Measurements from ENCODE around the gene VPS13D.
"Not testable (repeated sequence)": the region's sequence is repeated elsewhere in the genome, so short reads cannot be mapped to it uniquely, and the experiment has no call there.

Gene VPS13D

DNA sequence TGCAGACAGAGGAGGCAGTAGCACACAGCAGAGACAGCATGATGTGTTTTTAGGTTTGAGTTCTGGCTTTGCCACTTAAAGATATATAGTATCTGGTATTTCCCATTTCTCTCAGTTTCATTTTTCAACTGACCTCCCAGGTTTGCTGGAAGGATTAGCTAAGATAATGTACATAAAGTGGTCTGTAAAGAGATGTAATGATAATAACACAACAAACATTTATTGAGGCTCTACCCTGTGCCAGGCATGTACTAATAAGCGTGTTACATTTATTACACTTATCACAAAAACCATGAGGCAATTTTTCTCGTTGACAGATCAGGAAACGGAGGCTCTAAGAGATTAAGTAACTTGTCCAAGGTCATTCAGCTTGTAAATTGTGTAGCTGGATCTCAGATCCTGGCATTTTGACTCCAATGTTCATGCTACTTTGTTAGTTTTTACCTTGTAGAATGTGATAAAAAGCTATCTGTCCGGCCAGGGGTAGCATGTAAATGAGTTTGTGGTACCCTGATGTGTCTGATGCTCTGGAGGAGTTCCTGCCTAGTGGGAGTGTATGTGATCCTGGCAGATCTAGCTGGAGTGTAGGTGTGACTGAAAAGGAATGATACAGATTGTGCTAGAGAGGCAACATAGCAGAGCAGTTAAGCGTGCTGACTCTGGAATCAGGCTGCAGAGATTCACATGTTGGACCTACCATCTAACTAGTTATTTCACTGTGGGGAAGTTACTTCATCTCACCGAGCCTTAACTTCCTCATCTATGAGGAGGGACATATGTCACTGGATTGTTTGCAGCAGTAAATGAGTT, 146.6 kb downstream of the VPS13D start:
- no peak for DNase-seq

- DNase-seq: no peak
Observed at GRCh38 chr1:12380326-12381249, 150.8 kb downstream of the VPS13D start.

- DNase-seq: no peak
Observed at GRCh38 chr1:12383001-12383400, 153.2 kb downstream of the VPS13D start.

GRCh38 chr1:12383786-12384185, 154.0 kb downstream of the VPS13D start:
- no peak for DNase-seq

DNA sequence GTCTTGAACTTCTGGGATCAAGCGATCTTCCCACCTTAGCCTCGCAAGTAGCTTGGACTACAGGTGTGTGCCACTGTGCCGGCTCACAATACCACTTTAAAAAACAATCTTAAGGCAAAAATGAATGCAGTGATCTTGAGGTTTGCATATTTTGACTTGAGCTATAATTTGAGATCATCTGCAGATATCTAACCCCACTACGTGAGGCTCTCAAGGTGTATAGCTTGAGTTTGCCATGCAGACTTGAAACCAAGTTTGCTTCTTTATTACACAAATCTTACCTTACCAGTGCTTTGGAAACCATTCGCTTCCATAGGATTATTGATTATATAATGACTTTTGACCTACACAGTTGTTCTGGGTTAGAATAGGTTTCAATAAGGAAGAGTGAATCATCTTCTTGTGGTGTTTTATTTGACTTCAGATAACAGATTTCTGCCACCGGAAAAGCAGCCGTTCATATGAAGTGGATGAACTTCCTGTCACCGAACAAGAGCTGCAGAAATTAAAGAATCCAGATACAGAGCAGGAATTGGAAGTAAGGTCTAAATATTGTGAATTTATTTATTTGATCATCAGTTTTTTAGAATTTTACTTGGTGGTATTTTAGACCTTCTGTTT, 155.1 kb downstream of the VPS13D start:
- no peak for DNase-seq

GRCh38 chr1:12386130-12386529, 156.3 kb downstream of the VPS13D start:
- no peak for DNase-seq

GRCh38 chr1:12387641-12388040, 157.8 kb downstream of the VPS13D start:
- DNase-seq: no peak

DNA sequence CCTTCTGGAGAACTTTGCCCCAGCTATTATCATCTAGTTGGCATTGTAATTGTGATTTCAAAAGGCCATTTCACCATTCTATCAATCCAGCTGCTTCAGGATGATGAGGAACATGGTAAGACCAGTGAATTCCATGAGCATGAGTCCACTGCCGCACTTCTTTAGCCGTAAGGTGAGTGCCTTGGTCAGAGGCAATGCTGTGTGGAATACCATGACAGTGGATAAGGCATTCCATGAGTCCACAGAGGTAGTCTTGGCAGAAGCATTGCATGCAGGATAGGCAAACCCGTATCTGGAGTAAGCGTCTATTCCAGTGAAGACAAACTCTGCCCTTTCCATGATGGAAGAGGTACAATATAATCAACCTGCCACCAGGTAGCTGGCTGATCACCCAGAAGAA, 160.5 kb downstream of the VPS13D start:
- not testable (repeated sequence) for DNase-seq

- no peak for DNase-seq
Observed at GRCh38 chr1:12397462-12398450, 167.9 kb downstream of the VPS13D start.

DNA sequence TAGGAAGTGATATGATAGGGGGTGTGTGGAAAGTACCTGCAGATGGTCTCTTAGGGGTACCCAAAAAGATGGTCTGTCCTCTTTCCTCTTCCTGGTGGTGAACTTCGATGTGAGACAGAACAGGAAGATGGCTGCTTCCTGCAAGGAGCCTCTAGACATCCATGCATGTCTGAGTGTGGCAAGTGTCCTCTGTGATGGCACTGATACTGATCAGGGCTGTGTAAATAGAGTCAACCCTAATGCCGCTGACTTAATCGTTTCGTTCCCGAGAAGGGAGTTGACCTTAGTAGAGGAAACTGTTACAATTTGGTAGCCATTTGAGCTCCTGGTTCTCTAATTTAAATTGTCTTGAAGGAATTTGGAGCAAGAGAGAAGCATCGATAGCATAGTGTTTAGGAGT, 168.6 kb downstream of the VPS13D start:
- DNase-seq: no peak

GRCh38 chr1:12400027-12400693, 170.3 kb downstream of the VPS13D start:
- no peak for DNase-seq

GRCh38 chr1:12402159-12402673, 172.4 kb downstream of the VPS13D start:
- no peak for DNase-seq

DNA sequence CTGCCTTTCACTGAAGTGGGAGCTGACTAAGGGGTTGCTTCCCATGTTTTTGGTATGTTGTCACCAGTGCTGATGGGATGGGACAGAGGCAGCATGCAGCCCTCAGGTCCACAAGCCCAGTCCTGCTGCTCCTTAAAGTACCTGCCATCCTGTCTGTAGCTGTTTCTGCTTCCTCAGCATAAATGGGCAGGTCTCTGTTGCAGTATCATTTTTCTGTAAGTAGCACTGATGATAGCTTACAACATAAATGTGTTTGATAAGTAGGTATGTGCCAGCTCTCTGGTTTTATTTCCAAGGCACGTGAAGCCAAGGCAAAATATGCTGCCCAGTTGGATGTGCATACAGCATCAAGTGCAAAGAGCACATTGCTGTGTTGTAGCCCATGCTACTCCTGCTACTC, 173.0 kb downstream of the VPS13D start:
- DNase-seq: no peak

DNA sequence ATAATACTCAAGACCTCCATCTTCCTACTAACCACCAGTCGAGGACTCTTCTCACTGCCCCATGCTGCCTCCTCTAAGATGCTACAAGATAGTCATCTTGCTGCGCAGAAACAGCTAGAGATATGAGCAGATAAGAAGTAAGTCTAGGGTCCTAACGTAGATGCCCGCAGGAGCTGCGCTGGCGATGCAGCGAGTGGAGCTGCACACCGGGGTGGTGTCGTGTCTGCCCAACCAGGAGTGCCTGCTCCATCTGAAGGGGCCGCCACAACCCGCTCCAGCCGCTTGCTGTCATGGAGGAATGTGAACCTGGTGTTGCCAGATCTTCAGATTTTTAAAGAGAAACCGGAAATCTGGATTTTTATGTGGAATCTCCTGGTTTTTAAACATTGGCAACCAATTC, 175.1 kb downstream of the VPS13D start:
- DNase-seq: no peak

DNA sequence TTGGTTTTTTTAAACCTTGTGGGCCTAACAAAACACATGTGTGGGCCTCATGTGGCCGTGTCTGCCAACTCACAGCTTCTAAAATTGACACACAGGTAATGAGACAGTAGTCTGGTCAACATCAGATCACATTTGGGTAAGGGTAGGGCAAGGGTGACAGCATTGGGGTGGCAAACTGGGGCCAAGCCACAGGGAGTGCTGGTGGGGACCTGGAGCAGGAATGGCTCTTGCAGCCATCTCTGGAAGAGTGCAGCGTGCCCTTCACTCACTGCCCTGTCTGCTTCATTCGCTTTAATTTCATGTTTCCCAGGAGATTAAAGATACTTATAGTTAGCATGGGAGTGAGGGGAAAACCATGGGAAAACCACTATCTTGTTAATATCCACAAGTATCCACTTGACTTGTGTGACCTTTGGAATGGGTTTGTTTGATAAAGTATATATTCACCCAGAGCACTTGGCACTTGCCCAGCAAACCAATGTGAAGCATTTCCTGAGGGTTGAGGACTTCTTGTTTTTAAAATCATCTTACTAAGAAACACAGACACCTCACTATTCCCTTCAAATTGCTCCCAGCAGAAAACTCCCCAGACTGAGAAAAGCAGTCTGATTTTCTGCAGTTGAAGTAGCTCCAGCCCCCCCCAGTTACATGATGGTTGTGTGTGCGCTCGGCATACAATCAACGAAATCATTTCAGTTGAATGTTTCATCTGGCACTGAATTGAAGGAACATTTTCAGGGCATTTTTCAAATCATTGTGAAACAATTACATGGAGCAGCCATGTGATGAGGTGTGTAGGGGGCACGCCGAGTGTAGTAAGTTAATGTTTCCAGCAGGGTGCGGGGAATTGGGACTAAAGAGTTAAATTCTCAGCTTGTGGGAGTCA, 175.7 kb downstream of the VPS13D start:
- DNase-seq: no peak

DNA sequence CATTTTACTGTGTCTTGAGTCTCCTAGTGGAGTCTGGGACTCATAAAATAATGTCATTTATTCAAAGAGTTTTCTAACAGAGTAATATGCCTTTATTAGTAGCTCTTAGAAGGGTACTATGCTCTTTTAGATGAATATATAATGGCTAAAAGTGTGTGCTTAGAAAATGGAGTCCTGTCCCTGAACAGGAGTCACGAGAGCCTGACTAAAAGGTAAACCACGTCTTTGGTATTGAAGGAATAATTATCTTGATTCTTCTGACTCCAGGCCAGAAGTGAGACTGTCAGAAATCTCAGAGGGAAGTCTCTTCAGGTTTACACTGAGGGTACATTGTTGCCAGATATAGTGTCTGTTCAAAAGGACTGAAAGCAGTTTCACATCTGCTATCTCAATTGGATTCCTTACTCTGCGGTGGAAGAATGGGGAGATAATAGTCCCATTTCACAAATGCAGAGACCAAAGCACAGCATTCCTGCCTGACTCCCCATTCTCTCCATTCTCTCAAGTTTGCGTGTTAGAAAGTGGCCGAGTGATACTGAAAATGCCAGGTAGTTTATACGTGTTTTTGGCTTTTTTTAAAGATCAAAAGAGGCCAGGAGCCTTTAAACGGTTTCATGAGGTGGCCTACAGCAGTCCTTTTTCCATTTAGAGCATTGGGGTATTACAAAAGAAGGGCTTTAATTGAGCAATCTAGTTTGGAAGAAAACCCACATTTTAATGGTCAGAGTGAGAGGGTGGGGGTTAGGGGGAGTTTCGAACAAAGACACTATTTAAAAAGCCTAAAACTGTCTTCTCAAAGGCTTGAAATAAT, 176.6 kb downstream of the VPS13D start:
- DNase-seq: no peak

DNA sequence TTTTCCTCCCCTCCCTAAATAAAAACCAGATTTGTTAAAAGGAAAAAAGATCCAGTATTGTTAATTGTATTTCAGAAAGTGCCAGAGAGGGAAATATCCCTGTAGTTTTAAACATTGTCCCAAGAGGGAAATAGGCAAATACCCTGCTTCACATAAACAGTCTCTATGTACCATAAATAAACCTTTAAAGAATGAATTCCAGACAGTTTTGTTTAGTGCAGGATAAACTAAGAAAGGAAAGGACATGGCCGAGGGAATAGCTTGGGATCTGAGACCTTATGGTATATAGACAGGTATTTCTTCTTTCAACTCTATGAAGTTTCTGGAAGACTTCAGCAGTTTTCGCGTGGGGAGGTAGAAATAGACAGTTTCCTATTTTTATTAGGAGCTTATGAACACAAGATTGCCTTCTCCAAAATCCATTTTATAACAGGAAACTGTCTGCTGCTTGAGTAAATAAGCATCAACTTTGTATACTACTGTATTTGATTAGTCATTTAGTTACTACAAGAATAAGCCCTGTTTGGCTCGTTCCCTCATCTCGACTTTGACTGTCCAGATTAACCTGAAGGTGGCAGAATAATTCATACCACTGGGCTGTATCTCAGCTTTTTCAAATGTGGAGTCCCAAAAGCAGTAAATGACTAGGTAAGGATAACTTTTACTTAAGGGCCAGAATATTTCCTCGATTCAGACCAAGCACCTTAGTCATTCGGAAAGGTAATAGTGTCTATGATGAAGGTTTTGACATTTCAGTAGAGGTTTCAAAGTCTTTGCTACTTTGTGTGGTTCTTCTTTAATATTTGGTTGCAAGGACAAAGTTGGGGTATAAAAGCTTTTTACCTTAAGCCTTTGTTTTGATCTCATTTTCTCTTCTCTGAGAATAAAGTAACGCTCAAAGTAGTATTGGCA, 177.5 kb downstream of the VPS13D start:
- no peak for DNase-seq

DNA sequence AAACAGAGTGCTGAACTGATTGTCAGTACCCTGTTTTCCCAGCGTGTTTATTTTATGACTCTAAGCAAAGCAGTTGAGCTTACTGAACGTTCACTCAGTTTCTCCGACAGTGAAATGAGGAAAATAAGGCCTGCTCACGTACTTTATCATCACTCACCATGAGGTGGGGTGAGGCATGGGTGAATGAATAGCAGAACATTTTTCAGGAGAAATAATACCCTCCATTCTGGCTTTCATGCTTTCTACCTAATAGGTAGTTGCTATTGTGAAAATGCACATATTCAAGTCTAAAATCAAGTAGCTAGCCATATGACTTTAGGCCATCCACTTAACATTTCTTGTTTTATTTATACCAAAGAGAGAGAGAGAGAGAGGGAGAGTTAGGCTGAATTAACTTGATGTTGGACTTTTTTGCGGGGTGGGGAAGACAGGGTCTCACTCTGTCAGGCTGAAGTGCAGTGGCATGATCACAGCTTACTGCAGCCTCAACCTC, 178.2 kb downstream of the VPS13D start:
- DNase-seq: no peak

Measured in SW 1271 (cell line).